OCI-LY7 (cell line): Measurements from ENCODE around the gene ERP44.

Experiments used
- CTCF ChIP-seq: fragments of 200-600 bp; sonication (generic); conservative IDR thresholded peaks from 2 replicates; pipeline ENCODE4 v1.5.1; 2014; ENCODE audit warnings: mild to moderate bottlenecking, antibody characterized with exemption, low read length, moderate library complexity, mixed read lengths
- EZH2phosphoT487 ChIP-seq: fragments of 200-600 bp; sonication (generic); IDR thresholded peaks from 2 replicates; pipeline ENCODE4 v1.6.1; 2018; ENCODE audit warnings: low read depth, borderline replicate concordance, mild to moderate bottlenecking, mixed run types, antibody characterized with exemption, low read length, moderate library complexity, mixed read lengths

DNA sequence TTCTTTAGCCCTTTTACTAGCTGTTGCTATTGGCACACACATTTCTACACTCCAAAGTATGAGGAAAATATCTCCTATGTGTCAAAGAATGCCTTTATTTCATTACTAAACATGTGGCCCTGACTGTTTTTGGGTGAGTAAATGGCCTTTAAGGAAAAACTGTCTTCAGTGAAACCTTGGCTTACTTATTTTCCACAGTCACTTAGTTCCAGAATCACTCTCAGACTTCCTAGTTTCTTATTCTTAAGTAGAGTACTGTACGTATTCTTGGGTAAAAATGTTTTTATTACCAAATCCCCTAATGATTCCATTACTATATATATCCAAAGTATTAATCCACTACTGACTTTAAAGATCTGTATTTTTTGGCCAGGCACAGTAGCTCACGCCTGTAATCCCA is 27.5 kb downstream of the ERP44 start:
- TF ChIP-seq CTCF (no peak), EZH2phosphoT487 (no peak)
